AG20443 (cell line): ENCODE results near the gene HSD17B4.
"Not testable (repeated sequence)": the region's sequence is repeated elsewhere in the genome, so short reads cannot be mapped to it uniquely, and the experiment has no call there.

Source experiments
- DNase-seq: peaks from one replicate; pipeline ENCODE4 v3.0.0; 2012; ENCODE audit warnings: low spot score, mixed read lengths

HSD17B4 gene

DNA sequence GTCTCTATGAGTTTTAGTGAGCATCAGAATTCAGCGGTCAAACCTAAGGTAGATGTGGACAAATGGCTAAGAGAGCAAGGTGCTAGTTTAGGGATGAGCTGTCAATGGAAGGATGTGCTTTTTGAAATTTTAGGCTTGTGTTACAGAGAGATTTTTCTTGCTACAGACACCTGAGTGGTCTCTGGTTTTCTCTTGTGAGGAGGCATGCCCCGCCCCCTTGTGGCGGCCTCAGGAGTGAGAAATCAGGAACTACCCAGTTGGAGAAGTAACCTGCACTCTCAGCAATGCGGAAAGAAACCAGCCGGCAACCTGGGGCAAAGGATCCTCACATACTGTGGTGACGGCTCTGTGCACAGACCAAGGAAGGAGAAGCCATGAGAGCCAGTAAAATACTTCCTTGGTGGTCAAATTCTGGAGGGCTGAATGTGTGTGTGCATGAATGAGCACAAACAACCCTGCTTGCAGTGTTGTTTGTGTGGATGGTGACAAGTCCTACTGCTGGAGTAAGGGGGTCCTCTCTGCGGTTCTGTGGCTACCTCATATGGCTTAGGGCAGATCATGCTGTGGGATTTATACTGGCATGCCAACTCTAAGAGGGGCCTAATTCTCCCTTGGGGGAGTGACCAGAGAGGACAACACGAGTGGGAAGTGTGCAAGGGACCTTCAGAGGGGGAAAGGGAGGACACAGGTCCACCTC is 16.7 kb upstream of the HSD17B4 start:
- DNase-seq = peak; percentile 25

DNA sequence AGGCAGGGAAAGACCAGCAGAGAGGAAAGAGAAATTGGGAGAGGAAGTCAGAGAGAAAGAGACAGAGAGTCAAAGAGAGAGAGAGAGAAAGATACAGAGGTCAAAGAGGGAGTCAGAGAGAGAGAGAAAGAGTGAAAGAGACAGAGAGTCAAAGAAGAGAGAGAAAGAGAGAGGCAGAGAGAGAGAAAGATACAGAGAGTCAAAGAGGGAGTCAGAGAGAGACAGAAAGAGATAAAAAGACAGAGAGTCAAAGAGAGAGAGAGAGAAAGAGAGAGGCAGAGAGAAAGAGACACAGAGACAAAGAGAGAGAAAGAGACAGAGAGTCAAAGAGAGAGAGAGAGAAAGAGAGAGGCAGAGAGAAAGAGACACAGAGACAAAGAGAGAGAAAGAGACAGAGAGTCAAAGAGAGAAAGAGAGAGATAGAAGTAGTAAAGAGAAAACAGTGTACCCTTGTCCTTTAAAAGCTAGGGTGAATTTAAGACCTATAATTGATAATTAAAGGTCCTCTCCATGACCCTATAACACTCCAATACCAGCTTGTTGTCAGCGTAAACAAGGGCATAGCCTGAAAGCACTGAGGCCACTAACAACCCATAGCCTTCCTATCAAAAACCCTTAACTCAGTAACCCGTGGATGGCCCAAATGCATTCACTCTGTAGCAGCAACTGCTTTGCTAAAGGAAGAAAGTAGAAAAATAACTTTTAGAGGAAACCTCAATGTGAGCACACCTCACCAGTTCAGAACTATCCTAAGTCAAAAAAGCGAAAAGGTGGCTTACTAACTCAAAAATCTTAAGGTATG is 14.3 kb upstream of the HSD17B4 start:
- DNase-seq = not testable (repeated sequence)

DNA sequence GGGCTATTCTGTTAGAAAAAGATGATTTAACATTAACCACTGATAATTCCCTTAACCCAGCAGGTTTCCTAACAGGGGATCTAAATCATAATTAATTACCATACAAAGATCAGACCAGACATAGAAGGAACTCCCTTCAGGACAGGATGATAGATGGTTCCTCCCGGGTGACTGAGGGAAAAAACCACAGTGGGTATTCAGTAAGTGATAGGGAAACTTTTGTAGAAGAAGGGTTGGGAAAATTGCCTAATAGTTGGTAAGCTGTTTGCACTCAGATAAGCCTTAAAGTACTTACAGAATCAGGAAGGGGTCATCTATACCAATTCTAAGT is 13.7 kb upstream of the HSD17B4 start:
- not testable (repeated sequence) for DNase-seq

DNA sequence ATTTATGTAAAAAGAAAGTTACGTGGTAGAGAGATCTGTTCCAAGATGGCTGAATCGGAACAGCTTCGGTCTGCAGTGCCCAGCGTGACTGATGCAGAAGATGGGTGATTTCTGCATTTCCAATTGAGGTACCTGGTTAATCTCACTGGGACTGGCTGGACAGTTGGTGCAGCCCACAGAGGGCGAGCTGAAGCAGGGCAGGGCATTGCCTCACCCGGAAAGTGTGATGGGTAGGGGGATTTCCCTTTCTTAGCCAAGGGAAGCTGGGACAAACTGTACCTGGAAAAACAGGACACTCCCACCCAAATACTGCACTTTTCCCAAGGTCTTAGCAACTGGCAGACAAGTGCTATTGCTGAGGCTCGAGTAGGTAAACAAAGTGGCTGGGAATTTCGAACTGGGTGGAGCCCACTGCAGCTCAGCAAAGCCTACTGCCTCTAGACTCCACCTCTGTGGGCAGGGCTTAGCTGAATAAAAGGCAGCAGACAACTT is 13.1 kb upstream of the HSD17B4 start:
- no peak for DNase-seq

DNA sequence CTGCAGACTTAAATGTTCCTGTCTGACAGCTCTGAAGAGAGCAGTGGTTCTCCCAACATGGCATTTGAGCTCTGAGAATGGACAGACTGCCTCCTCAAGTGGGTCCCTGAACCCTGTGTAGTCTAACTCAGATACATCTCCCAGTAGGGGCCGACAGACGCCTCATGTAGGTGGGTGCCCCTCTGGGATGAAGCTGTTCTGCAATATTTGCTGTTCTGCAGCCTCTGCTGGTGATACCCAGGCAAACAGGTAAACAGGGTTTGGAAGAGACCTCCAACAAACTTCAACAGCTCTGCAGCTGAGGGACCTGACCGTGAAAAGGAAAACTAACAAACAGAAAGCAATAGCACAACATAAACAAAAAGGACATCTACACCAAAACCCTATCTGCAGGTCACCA is 12.7 kb upstream of the HSD17B4 start:
- DNase-seq = not testable (repeated sequence)

DNA sequence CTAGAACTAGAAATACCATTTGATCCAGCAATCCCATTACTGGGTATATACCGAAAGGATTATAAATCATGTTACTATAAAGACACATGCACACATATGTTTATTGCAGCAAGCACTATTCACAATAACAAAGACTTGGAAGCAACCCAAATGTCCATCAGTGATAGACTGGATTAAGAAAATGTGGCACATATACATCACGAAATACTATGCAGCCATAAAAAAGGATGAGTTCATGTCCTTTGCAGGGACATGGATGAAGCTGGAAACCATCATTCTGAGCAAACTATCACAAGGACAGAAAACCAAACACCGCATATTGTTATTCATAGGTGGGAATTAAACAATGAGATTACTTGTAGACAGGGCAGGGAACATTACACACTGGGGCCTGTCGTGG is 7.7 kb upstream of the HSD17B4 start:
- DNase-seq = not testable (repeated sequence)

DNA sequence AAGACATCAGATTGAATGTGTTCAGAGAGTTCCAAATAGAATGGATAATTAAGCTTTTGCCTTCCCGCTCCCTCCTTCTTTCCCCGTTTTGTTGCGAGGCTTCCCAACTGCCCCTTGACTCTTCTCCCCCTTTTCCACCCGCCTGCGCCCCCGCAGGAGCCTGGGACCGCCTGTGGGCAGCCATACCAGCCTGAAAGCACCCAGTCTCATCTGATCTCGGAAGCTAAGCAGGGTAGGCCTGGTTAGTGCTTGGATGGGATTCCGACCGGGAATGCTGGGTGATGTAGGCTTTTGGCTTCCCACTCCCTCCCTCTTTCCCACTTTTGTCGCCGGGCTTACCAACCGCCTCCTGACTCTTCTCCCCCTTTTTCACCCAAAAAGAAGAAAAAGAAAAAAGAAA is 6.8 kb upstream of the HSD17B4 start:
- no peak for DNase-seq

DNA sequence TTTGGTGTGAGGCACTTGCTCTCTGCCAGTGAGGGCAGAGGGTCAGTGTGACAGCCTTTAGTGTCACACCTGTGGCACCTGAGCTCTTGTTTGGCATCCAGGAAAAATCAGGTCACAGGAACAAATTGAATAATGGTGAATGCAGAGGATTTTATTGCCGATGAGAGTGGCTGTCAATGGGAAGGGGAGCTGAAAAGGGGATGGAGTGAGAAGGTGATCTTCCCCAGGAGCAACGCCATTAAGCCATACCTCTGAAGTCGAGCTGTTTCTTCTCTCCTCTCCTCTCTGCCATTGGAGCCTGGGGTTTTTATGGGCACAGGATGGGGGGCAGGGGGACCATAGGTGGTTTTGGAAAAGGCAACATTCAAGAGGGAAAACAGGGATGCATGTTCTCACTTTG is 2.4 kb upstream of the HSD17B4 start:
- DNase-seq = no peak

DNA sequence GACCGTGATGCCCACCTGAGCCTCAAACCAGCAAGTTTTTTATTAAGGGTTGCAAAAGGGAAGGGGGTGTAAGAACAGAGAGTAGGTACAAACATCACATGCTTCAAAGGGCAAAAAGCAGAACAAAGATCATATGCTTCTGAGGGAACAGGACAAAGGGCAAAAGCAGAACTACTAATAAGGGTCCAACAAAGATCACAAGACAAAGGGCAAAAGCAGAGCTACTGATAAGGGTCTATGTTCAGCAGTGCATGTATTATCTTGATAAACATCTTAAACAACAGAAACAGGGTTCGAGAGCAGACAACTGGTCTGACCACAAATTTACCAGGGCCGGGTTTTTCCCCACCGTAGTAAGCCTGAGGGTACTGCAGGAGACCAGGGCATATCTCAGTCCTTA is 1.7 kb upstream of the HSD17B4 start:
- not testable (repeated sequence) for DNase-seq

DNA sequence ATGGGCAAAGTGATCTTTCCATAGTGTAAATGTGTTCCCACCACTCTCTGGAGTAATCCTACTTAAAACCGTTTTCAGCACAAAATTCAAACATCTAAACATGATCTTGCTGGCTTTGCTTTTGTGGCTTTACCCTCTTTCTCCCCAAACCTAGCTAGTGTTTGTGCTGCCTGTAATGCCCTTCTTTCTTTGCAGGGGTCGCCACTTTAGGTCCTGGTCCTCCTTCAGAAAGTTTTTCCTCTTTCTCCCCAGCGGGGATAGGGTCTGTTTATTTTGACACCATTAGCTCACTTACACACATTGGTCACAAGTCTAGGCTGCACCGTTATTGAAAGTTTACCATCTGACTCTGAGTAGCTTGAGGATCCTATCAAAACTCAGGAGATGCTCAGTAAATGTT is 736 bp upstream of the HSD17B4 start:
- DNase-seq = no peak

DNA sequence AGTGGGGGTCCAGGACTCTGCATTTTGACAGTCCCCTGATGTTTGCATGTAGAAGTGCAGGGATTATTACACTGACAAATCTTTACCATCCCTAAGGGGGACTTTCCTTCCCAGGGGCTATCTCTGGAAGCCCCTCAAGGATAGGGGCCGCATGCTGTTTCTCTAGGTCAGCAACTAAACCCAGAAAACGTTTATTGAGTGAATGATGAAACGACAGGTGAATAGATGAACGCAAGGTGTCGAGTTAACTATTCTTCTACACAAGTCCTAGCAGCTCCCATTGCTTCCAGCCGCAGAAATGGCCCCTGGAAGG is 281 bp upstream of the HSD17B4 start:
- no peak for DNase-seq

DNA sequence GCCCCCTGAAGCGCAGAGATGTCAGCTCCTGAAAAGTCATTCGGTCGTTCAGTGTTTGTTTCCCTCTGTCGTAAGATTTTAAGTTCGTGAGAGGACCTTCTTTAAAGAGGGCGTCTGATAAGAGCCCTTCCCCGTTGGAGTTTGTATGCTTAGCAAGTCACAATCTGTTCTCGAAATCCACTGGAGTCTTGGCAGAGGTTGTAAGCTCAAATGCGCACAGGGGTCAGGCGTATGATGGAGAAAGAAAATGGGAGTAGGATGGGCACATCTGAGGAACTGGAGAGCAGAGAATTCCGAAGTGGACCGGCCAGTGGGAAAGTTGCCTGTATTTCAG is 710 bp downstream of the HSD17B4 start:
- DNase-seq = peak; percentile 38

DNA sequence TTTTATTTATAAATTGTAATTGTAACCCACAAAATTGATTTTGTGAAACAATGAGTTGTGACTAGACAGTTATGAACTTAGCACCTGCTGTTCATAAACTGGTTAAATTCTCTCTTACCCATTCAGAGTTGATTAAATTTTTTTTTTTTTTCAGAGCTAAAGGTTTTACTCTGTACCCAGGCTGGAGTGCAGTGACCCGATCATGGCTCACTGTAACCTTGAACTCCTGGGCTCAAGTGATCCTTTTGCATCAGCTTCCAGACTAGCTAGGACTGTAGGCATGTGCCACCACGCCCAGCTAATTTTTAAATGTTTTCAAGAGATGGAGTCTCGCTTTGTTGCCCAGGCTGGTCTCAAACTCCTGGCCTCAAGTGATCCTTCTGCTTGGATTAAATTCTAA is 1.9 kb downstream of the HSD17B4 start:
- DNase-seq = no peak

DNA sequence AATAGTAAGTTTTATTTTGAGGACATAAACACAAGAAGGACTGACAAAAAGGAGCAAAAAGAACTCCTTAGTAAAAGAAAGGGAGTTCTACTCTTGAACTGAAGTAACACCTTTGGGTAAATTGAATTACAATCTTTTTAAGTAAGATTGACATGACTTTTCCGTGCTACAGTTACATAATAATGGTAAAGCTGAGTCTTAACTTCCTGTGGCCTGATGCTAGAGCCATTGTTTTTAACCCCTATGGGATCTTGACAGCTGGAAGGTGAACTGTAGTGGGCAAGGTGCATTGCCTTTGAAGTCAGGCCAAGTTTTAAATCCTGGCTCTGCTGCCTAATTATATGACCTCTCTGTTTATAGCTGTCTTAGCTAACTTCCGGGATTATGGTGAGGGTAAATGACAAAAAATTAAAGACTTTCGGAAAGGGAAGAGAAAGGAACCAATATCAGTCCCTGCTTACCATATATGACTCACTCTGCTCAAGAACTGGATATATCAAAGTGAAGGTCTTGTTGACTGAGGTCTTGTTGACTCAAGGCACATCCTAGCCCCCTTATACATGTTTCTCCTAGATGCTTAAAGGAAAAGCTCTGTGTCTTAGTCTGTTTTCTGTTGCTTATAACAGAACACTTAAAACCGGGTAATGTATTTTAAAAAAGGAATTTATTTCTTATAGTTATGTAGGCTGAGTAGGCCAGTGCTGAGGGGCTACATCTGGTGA is 6.8 kb downstream of the HSD17B4 start:
- no peak for DNase-seq

DNA sequence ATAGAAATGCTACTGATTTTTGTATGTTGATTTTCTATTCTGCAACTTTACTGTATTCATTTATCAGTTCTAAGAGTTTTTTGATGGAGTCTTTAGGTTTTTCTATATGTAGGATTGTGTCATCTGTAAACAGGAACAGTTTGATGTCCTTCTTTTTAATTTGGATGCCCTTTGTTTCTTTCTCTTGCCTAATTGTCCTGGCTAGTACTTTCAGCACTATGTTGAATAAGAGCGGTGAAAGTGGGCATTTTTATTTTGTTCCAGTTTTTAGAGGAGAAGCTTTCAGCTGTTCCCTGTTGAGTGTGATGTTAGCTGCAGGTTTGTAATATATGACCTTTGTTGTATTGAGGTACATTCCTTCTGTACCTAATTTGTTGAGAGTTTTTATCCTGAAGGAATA is 13.3 kb downstream of the HSD17B4 start:
- no peak for DNase-seq

DNA sequence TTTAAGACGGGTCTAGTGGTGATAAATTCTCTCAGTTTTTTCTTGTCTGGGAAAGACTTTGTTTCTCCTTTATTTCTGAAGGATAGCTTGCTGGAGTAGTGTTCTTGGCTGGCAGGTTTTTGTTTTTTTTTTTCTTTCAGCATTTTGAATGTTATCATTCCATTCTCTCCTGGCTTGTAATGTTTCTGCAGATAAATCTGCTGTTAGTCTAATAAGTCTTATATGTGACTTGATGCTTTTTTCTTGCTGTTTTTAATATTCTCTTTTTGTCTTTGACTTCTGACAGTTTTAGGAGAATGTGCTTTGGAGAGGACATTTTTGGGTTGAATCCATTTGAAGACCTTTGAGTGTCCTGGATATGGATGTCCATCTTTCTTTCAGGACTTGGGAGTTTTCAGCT is 16.0 kb downstream of the HSD17B4 start:
- no peak for DNase-seq

DNA sequence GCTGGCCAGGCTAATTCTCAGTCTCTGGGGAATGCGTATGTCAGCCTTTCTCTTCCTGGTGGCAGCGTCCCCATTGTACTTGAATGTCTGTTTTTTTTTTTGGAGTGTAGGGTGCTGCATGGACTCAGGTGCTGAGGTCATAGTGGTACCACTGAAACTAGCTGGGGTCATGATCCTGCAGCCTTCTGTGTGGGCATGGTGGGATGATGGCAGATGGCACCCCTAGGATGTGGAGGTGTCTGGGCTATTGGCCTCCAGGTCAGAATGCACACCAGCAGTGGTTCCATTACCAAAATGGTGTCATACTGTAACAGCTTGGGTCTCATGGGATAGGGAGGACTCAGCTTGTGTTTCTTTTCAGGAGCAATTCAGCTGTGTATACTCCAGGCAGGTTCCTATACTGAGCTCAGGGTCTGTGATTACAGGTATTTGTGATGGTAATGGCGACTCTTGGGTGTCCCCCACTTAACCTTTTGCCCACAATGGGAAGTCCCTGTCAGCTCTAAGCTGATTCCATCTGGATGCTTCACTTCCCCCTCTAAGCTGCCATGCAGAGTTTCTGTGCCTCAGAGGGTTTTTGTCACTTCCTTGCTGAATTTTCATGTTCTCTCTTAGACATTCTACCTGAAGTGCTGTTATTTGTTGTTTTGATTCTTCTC is 17.9 kb downstream of the HSD17B4 start:
- no peak for DNase-seq

DNA sequence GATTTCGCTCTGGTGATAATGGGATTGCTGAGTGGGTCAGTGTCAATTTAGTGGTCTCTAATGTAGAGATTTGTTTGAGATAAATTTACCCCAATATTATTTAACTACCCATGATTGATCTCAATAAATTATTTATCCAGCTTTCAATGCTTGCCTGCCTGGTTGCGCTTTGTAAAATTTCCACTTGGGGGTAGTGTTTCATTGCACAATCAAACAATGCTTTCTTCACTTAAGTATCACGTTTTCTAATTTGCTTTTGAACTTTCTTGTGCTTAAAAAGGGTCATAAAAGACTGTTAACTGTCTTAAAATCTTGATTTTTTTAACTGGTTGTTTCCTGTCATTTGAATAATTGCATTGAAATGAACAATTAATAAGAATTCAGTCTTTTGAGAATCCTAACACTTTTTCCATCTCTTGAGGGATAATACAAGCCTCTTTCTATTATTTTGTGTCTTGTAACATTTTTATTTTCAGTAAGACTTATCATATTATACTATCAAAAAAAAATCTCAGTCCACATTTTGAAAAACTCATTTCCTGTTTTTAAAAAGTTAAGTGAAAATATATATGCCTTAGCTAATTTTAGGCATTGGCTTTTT is 18.7 kb downstream of the HSD17B4 start:
- DNase-seq = peak; percentile 21

DNA sequence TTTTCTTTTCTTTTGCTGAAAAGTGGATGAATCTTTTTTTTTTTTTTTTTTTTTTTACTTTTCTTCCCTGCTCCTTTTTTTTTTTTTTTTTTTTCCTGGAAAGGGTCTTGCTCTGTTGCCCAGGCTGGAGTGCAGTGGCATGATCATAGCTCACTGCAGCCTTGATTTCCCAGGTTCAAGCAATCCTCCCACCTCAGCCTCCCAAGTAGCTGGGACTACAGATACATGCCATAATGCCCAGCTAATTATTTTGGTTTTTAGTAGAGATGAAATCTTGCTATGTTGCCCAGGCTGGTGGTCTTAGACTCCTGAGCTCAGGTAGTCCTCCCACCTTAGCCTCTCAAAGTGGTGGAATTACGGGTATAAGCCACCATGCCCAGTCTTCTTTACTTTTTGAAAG is 20.9 kb downstream of the HSD17B4 start:
- DNase-seq = no peak

DNA sequence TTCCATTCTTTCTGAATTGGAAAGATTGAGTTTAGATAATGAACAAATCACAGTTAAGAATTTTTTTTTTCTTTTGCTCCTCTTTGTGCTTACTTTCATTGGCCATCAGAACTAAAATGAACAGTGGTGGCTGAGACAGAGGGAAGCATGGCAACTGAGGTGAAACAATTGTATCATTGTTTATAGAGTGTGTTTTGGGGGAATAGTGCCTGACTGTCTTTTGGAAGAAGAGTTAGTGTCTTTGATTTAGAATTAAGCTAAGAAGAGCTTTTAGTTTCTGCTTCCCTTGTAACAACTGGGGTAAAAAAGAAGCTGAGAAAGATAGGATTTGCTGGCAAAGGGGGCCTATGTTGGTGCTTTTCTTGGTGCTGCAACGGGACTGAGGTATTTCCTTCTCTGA is 24.0 kb downstream of the HSD17B4 start:
- DNase-seq = no peak

DNA sequence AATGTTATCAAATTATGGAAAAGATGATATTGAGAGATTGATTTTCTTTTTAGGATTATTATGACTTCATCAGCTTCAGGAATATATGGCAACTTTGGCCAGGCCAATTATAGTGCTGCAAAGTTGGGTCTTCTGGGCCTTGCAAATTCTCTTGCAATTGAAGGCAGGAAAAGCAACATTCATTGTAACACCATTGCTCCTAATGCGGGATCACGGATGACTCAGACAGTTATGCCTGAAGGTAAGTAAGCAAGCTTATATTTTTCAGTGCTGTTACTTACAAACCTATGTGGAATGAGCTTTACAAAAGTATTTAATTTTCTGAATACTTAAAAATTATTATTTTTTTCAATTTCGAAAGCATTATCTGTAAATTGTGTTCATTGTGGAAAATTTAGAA is 26.5 kb downstream of the HSD17B4 start:
- no peak for DNase-seq

DNA sequence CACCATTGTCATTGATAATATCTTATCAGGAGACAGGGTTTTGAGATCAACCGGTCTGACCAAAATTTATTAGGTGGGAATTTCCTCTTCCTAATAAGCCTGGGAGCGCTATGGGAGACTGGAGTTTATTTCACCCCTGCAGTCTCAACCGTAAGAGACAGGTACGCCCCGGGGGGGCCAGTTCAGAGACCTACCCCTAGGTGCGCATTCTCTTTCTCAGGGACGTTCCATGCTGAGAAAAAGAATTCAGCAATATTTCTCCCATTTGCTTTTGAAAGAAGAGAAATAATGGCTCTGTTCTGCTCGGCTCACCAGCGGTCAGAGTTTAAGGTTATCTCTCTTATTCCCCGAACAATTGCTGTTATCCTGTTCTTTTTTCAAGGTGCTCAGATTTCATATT is 28.3 kb downstream of the HSD17B4 start:
- not testable (repeated sequence) for DNase-seq
